ENCODE measurements around the gene PRR23A.

PRR23A gene

GRCh38 chr3:138971766-138972320 is 34.2 kb downstream of the PRR23A start:
- no peak for DNase-seq (ENCODE audit: low read depth)
- no peak for TF ChIP-seq CTCF (conservative IDR thresholded peaks at IDR 0.05; ENCODE audit: low read depth, low read length)
- no peak overlapping the region for H3K4me3 ChIP-seq (ENCODE audit: low read length)

- no peak overlapping the region for H3K4me3 ChIP-seq (ENCODE audit: low read length)
- no peak for TF ChIP-seq CTCF (conservative IDR thresholded peaks at IDR 0.05; ENCODE audit: low read depth, low read length)
- DNase-seq (ENCODE audit: low read depth), result no peak
These were observed 41.1 kb downstream of the PRR23A start for GRCh38 chr3:138964923-138965322.

GRCh38 chr3:138964264-138964663 is 41.8 kb downstream of the PRR23A start:
- no peak for TF ChIP-seq CTCF (conservative IDR thresholded peaks at IDR 0.05; ENCODE audit: low read depth, low read length)

GRCh38 chr3:138962854-138963560 is 43.1 kb downstream of the PRR23A start:
- no peak overlapping the region for H3K4me3 ChIP-seq (ENCODE audit: low read length)
- no peak for TF ChIP-seq CTCF (conservative IDR thresholded peaks at IDR 0.05; ENCODE audit: low read depth, low read length)
- DNase-seq (ENCODE audit: low read depth), result no peak

More at GRCh38 chr3:138964264-138964663, 41.8 kb downstream of the PRR23A start:
- no peak for DNase-seq (ENCODE audit: low read depth)
- no peak overlapping the region for H3K4me3 ChIP-seq (ENCODE audit: low read length)

- peak overlapping the region; percentile 14 for H3K4me3 ChIP-seq (ENCODE audit: low read length)
- TF ChIP-seq CTCF (conservative IDR thresholded peaks at IDR 0.05; ENCODE audit: low read depth, low read length), result no peak
- no peak for DNase-seq (ENCODE audit: low read depth)
These were observed 45.6 kb downstream of the PRR23A start for GRCh38 chr3:138960417-138960852.
